Activated naive CD4-positive, alpha-beta T cell treated with anti-CD3 and anti-CD28 coated beads, Interleukin-2, amount 10 ng/mL, durations not matched to agents 7 days and 5 days (primary cell): Measurements from ENCODE around the gene TMEM270.

Experiments
- CTCF ChIA-PET: fragments of 350-600 bp; sonication (Branson Sonifier 250); formaldehyde crosslinking; loops from one replicate; lab custom pipeline; 2021; ENCODE audit warnings: antibody characterized with exemption; lab: Charles Lee
- DNase-seq: peaks from one replicate; pipeline ENCODE4 v3.0.0-alpha.2; 2020
- H3K27ac Mint-ChIP-seq: one replicate; pipeline ENCODE4 v1.8.0; 2021; ENCODE audit warnings: mild to moderate bottlenecking, moderate library complexity, mixed read lengths
- H3K27me3 Mint-ChIP-seq: one replicate; pipeline ENCODE4 v1.8.0; 2021; ENCODE audit warnings: mild to moderate bottlenecking, mixed read lengths
- H3K36me3 Mint-ChIP-seq: one replicate; pipeline ENCODE4 v1.8.0; 2021; ENCODE audit warnings: mixed read lengths
- H3K4me1 Mint-ChIP-seq: one replicate; pipeline ENCODE4 v1.8.0; 2021; ENCODE audit warnings: mixed read lengths
- H3K4me3 Mint-ChIP-seq: one replicate; pipeline ENCODE4 v1.8.0; 2021; ENCODE audit warnings: mild to moderate bottlenecking, moderate library complexity, mixed read lengths
- H3K9me3 Mint-ChIP-seq: one replicate; pipeline ENCODE4 v1.8.0; 2021; ENCODE audit warnings: mixed read lengths

The TMEM270 gene

GRCh38 chr7:73893342-73894101 lies 32.6 kb downstream of the TMEM270 start:
- Mint-ChIP-seq H3K36me3 (no peaks in the 10 kb centered on the region), H3K9me3 (peaks cover 3% of the 10 kb centered on the region), H3K27me3 (peaks cover 22% of the 10 kb centered on the region), H3K4me3 (no peak overlapping the region), H3K4me1 (peaks cover 7% of the 10 kb centered on the region), H3K27ac (no peak overlapping the region)
- no peak for DNase-seq
- CTCF ChIA-PET: no interaction called here

- peaks cover 7% of the 10 kb centered on the region for H3K4me1 Mint-ChIP-seq
- no peaks in the 10 kb centered on the region for H3K36me3 Mint-ChIP-seq
- no peak overlapping the region for H3K27ac Mint-ChIP-seq
- peaks cover 22% of the 10 kb centered on the region for H3K27me3 Mint-ChIP-seq
- CTCF ChIA-PET: no interaction called here
- H3K4me3 Mint-ChIP-seq: no peak overlapping the region
- DNase-seq: no peak
- H3K9me3 Mint-ChIP-seq: peaks cover 3% of the 10 kb centered on the region
These were observed 33.2 kb downstream of the TMEM270 start for GRCh38 chr7:73894166-73894565.

- Mint-ChIP-seq H3K27me3 (peaks cover 22% of the 10 kb centered on the region), H3K36me3 (no peaks in the 10 kb centered on the region), H3K9me3 (peaks cover 3% of the 10 kb centered on the region), H3K4me1 (peaks cover 7% of the 10 kb centered on the region), H3K27ac (no peak overlapping the region), H3K4me3 (no peak overlapping the region)
- CTCF ChIA-PET: no interaction called here
- no peak for DNase-seq
These were observed 34.0 kb downstream of the TMEM270 start for GRCh38 chr7:73894733-73895551.

GRCh38 chr7:73895626-73896025 lies 34.7 kb downstream of the TMEM270 start:
- Mint-ChIP-seq H3K27ac (no peak overlapping the region), H3K4me3 (no peak overlapping the region), H3K36me3 (no peaks in the 10 kb centered on the region), H3K4me1 (peaks cover under 1% of the 10 kb centered on the region), H3K9me3 (peaks cover 3% of the 10 kb centered on the region), H3K27me3 (peaks cover 19% of the 10 kb centered on the region)
- no peak for DNase-seq
- CTCF ChIA-PET: no interaction called here

- Mint-ChIP-seq H3K4me3 (no peak overlapping the region), H3K9me3 (peaks cover 3% of the 10 kb centered on the region), H3K36me3 (no peaks in the 10 kb centered on the region), H3K27ac (no peak overlapping the region), H3K4me1 (no peaks in the 10 kb centered on the region), H3K27me3 (peaks cover 19% of the 10 kb centered on the region)
- CTCF ChIA-PET: interaction anchor here (0.6 kb wide), 1 partner anchor 59 kb away, joined by 4 read pairs; no protein-coding TSS in a partner anchor
- no peak for DNase-seq
These were observed 35.5 kb downstream of the TMEM270 start for GRCh38 chr7:73896454-73896853.

GRCh38 chr7:73899731-73900142 lies 38.8 kb downstream of the TMEM270 start:
- H3K9me3 Mint-ChIP-seq: peaks cover 3% of the 10 kb centered on the region
- H3K27ac Mint-ChIP-seq: no peak overlapping the region
- CTCF ChIA-PET: no interaction called here
- no peaks in the 10 kb centered on the region for H3K36me3 Mint-ChIP-seq
- H3K27me3 Mint-ChIP-seq: peaks cover 8% of the 10 kb centered on the region
- no peak for DNase-seq
- H3K4me3 Mint-ChIP-seq: no peak overlapping the region
- no peaks in the 10 kb centered on the region for H3K4me1 Mint-ChIP-seq

GRCh38 chr7:73900286-73900685 lies 39.3 kb downstream of the TMEM270 start:
- Mint-ChIP-seq H3K4me1 (no peaks in the 10 kb centered on the region), H3K27ac (no peak overlapping the region), H3K9me3 (peaks cover 3% of the 10 kb centered on the region), H3K36me3 (no peaks in the 10 kb centered on the region), H3K27me3 (peaks cover 8% of the 10 kb centered on the region), H3K4me3 (no peak overlapping the region)
- DNase-seq: no peak
- CTCF ChIA-PET: no interaction called here

GRCh38 chr7:73901231-73901822 lies 40.4 kb downstream of the TMEM270 start:
- Mint-ChIP-seq H3K27ac (no peak overlapping the region), H3K36me3 (no peaks in the 10 kb centered on the region), H3K9me3 (no peaks in the 10 kb centered on the region), H3K4me1 (no peaks in the 10 kb centered on the region), H3K4me3 (no peak overlapping the region), H3K27me3 (peaks cover 8% of the 10 kb centered on the region)
- DNase-seq: no peak
- CTCF ChIA-PET: no interaction called here

- CTCF ChIA-PET: no interaction called here
- Mint-ChIP-seq H3K9me3 (no peaks in the 10 kb centered on the region), H3K27me3 (peaks cover 8% of the 10 kb centered on the region), H3K4me3 (no peak overlapping the region), H3K4me1 (no peaks in the 10 kb centered on the region), H3K36me3 (no peaks in the 10 kb centered on the region), H3K27ac (no peak overlapping the region)
- DNase-seq: no peak
These were observed 41.1 kb downstream of the TMEM270 start for GRCh38 chr7:73901823-73902597.

- DNase-seq: no peak
- Mint-ChIP-seq H3K9me3 (no peaks in the 10 kb centered on the region), H3K27me3 (peaks cover 7% of the 10 kb centered on the region), H3K4me3 (no peak overlapping the region), H3K36me3 (no peaks in the 10 kb centered on the region), H3K4me1 (no peaks in the 10 kb centered on the region), H3K27ac (no peak overlapping the region)
- CTCF ChIA-PET: no interaction called here
These were observed 42.6 kb downstream of the TMEM270 start for GRCh38 chr7:73903321-73904218.

- Mint-ChIP-seq H3K36me3 (no peaks in the 10 kb centered on the region), H3K4me1 (no peaks in the 10 kb centered on the region), H3K4me3 (no peak overlapping the region), H3K9me3 (no peaks in the 10 kb centered on the region), H3K27me3 (peaks cover 7% of the 10 kb centered on the region), H3K27ac (peak overlapping the region; percentile 65)
- DNase-seq: no peak
- CTCF ChIA-PET: no interaction called here
These were observed 43.5 kb downstream of the TMEM270 start for GRCh38 chr7:73904219-73905137.

- Mint-ChIP-seq H3K4me1 (no peaks in the 10 kb centered on the region), H3K27ac (no peak overlapping the region), H3K9me3 (no peaks in the 10 kb centered on the region), H3K27me3 (peaks cover 15% of the 10 kb centered on the region), H3K4me3 (no peak overlapping the region), H3K36me3 (no peaks in the 10 kb centered on the region)
- CTCF ChIA-PET: no interaction called here
- DNase-seq: no peak
These were observed 44.4 kb downstream of the TMEM270 start for GRCh38 chr7:73905360-73905759.
